Right atrium auricular region (tissue), 2 donors: Measurements from ENCODE around the gene ITPR3. TPM values are rescaled to one million over a fixed set of nuclear protein-coding genes. Genes with fewer than 3 reads are reported as not detected.

ENCODE experiments used
- DNase-seq: peaks from one replicate; pipeline ENCODE4 v3.0.0-alpha.2; 2019; ENCODE audit warnings: low spot score
- H3K27ac ChIP-seq, 2 donors: fragments of 200-600 bp; sonication (generic); 1 replicate in 1 of 2; 2 replicates in 1 of 2; pipeline ENCODE4 v1.5.1; 2016 to 2019
- H3K27me3 ChIP-seq, 2 donors: fragments of 200-600 bp; sonication (generic); one replicate each; pipeline versions ENCODE4 v1.5.1 to v1.6.0; 2017 to 2019
- H3K36me3 ChIP-seq: fragments of 200-600 bp; sonication (generic); one replicate; pipeline ENCODE4 v1.5.1; 2016
- H3K4me1 ChIP-seq, 2 donors: fragments of 200-600 bp; sonication (generic); one replicate each; pipeline versions ENCODE4 v1.5.1 to v1.6.0; 2017 to 2019
- H3K4me3 ChIP-seq, 2 donors: fragments of 200-600 bp; sonication (generic); 1 replicate in 1 of 2; 2 replicates in 1 of 2; pipeline ENCODE4 v1.5.1; 2017 to 2019; ENCODE audit warnings: mild to moderate bottlenecking in 1 of 2, moderate library complexity in 1 of 2
- H3K9me3 ChIP-seq, 2 donors: fragments of 200-600 bp; sonication (generic); one replicate each; pipeline ENCODE4 v1.5.1; 2019
- CTCF ChIP-seq, 2 donors: fragments of 200-600 bp; sonication (generic); IDR thresholded peaks; one replicate each; pipeline ENCODE4 v1.5.1; 2019; ENCODE audit warnings: antibody characterized with exemption in 2 of 2
- total RNA-seq, 2 donors: library from RNA; depleted of rRNA; stranded (reverse); fragments of >200 nt; gene quantifications; one replicate each; pipeline ENCODE4 v1.1.0, GENCODE V29; 2016

Gene ITPR3
- total RNA-seq, 2 donors from 2014 or later, result 6.2 to 17.7 TPM

- H3K27ac ChIP-seq, result peak overlapping the region; percentile 32 to 52
- peaks cover 11% of the 10 kb centered on the region for H3K36me3 ChIP-seq
- H3K9me3 ChIP-seq, result no peaks in the 10 kb centered on the region
- H3K4me1 ChIP-seq, result peaks cover 0 to 9% of the 10 kb centered on the region in 2 donors
- no peak overlapping the region for H3K4me3 ChIP-seq
- no peaks in the 10 kb centered on the region for H3K27me3 ChIP-seq
- no peak for DNase-seq
- TF ChIP-seq CTCF (IDR thresholded peaks at IDR 0.05), result no peak
Measured at GRCh38 chr6:33718713-33719112, 97.6 kb downstream of the ITPR3 start.

- TF ChIP-seq CTCF (IDR thresholded peaks at IDR 0.05), result no peak
- Histone ChIP-seq H3K27me3 (no peaks in the 10 kb centered on the region), H3K4me3 (no peak overlapping the region), H3K27ac (peak overlapping the region in 1 of 2 donors; percentile 32), H3K9me3 (no peaks in the 10 kb centered on the region), H3K4me1 (peaks cover 0 to 9% of the 10 kb centered on the region in 2 donors), H3K36me3 (peaks cover 13% of the 10 kb centered on the region)
- DNase-seq, result no peak
Measured at GRCh38 chr6:33719326-33719987, 98.3 kb downstream of the ITPR3 start.

GRCh38 chr6:33720998-33721397 lies 99.9 kb downstream of the ITPR3 start:
- peak overlapping the region in 1 of 2 donors; percentile 74 for H3K27ac ChIP-seq
- H3K4me1 ChIP-seq, result peaks cover 0 to 9% of the 10 kb centered on the region in 2 donors
- H3K4me3 ChIP-seq, result no peak overlapping the region
- no peak for TF ChIP-seq CTCF (IDR thresholded peaks at IDR 0.05)
- no peaks in the 10 kb centered on the region for H3K27me3 ChIP-seq
- H3K36me3 ChIP-seq, result peaks cover 20% of the 10 kb centered on the region
- H3K9me3 ChIP-seq, result no peaks in the 10 kb centered on the region
- no peak for DNase-seq

GRCh38 chr6:33721508-33721907 lies 100.4 kb downstream of the ITPR3 start:
- DNase-seq, result no peak
- Histone ChIP-seq H3K4me3 (no peak overlapping the region), H3K4me1 (peaks cover 0 to 9% of the 10 kb centered on the region in 2 donors), H3K27me3 (no peaks in the 10 kb centered on the region), H3K27ac (peak overlapping the region; percentile 31 to 74), H3K9me3 (no peaks in the 10 kb centered on the region), H3K36me3 (peaks cover 24% of the 10 kb centered on the region)
- no peak for TF ChIP-seq CTCF (IDR thresholded peaks at IDR 0.05)

GRCh38 chr6:33722103-33722623 lies 101.0 kb downstream of the ITPR3 start:
- Histone ChIP-seq H3K4me1 (peaks cover 0 to 14% of the 10 kb centered on the region in 2 donors), H3K36me3 (peaks cover 30% of the 10 kb centered on the region), H3K27ac (peak overlapping the region; percentile 31 to 74), H3K4me3 (no peak overlapping the region), H3K9me3 (no peaks in the 10 kb centered on the region), H3K27me3 (no peaks in the 10 kb centered on the region)
- TF ChIP-seq CTCF (IDR thresholded peaks at IDR 0.05), result no peak
- no peak for DNase-seq
